Measurements from ENCODE around the gene CRYBG3. TPM values are rescaled to one million over a fixed set of nuclear protein-coding genes. Genes with fewer than 3 reads are reported as not detected.

The CRYBG3 gene
- polyA plus RNA-seq, 1 donor from 2014 or later: 1.3 TPM

DNA sequence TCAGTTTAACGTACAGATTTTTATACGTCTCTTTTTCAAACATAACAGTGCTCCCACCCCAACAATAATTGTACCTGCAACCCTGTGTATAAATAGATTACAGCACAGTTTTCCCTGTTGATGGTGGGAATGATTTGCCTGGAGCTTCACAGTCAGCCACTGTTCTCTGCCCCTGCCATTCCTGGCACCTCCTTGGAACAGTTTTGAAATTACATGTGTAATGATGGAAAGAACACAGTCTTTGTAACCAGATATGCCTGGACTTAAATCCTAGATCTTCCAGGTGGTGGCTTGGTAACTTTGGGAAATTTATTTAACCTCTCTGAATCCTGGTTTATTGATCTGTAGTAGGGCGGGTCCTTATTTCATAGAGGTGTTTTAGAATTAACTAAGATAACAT is 27.0 kb downstream of the CRYBG3 start:
- H3K9ac ChIP-seq (ENCODE audit: low read length): no peak overlapping the region
- no peaks in the 10 kb centered on the region for H3K27me3 ChIP-seq (ENCODE audit: insufficient read depth, low read depth, low read length)
- H3K4me3 ChIP-seq (ENCODE audit: low read length): no peak overlapping the region
- no peaks in the 10 kb centered on the region for H3F3A ChIP-seq (ENCODE audit: insufficient read depth, low read length, poor library complexity, severe bottlenecking)
- H3K36me3 ChIP-seq (ENCODE audit: insufficient read depth, low read length): no peaks in the 10 kb centered on the region
- no peaks in the 10 kb centered on the region for H4K20me1 ChIP-seq (ENCODE audit: insufficient read depth)
- no peaks in the 10 kb centered on the region for H3K9me3 ChIP-seq (ENCODE audit: low read length)
- H3K9me2 ChIP-seq (ENCODE audit: insufficient read depth, low read length): no peaks in the 10 kb centered on the region
- H3K79me2 ChIP-seq (replicated peaks; ENCODE audit: insufficient read depth, low read length): no peaks in the 10 kb centered on the region
- no peak overlapping the region for H2AFZ ChIP-seq (ENCODE audit: low read depth, low read length)
- H3K4me2 ChIP-seq (ENCODE audit: low read length): no peak overlapping the region
- no peak overlapping the region for H3K27ac ChIP-seq (ENCODE audit: low read length)
- TF ChIP-seq TAF1 (IDR thresholded peaks at IDR 0.05; ENCODE audit: low read depth) (no peak), CTCF (IDR thresholded peaks at IDR 0.05; ENCODE audit: poor library complexity, severe bottlenecking) (no peak), POLR2AphosphoS5 (IDR thresholded peaks at IDR 0.05) (no peak), SMC3 (conservative IDR thresholded peaks at IDR 0.05; ENCODE audit: poor library complexity) (no peak), EZH2 (IDR thresholded peaks at IDR 0.05; ENCODE audit: borderline replicate concordance, insufficient read depth, low read length, poor library complexity, severe bottlenecking) (no peak), EP300 (conservative IDR thresholded peaks at IDR 0.05; ENCODE audit: poor library complexity, severe bottlenecking) (no peak), RAD21 (conservative IDR thresholded peaks at IDR 0.05) (no peak), MXI1 (conservative IDR thresholded peaks at IDR 0.05; ENCODE audit: poor library complexity, severe bottlenecking) (no peak)
- TF ChIP-seq, protein P1, sequence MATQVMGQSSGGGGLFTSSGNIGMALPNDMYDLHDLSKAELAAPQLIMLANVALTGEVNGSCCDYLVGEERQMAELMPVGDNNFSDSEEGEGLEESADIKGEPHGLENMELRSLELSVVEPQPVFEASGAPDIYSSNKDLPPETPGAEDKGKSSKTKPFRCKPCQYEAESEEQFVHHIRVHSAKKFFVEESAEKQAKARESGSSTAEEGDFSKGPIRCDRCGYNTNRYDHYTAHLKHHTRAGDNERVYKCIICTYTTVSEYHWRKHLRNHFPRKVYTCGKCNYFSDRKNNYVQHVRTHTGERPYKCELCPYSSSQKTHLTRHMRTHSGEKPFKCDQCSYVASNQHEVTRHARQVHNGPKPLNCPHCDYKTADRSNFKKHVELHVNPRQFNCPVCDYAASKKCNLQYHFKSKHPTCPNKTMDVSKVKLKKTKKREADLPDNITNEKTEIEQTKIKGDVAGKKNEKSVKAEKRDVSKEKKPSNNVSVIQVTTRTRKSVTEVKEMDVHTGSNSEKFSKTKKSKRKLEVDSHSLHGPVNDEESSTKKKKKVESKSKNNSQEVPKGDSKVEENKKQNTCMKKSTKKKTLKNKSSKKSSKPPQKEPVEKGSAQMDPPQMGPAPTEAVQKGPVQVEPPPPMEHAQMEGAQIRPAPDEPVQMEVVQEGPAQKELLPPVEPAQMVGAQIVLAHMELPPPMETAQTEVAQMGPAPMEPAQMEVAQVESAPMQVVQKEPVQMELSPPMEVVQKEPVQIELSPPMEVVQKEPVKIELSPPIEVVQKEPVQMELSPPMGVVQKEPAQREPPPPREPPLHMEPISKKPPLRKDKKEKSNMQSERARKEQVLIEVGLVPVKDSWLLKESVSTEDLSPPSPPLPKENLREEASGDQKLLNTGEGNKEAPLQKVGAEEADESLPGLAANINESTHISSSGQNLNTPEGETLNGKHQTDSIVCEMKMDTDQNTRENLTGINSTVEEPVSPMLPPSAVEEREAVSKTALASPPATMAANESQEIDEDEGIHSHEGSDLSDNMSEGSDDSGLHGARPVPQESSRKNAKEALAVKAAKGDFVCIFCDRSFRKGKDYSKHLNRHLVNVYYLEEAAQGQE (IDR thresholded peaks at IDR 0.05; ENCODE audit: borderline replicate concordance): no peak

GRCh38 chr3:97857401-97857800 is 35.6 kb downstream of the CRYBG3 start:
- Histone ChIP-seq H3K9me3 (ENCODE audit: low read length) (no peaks in the 10 kb centered on the region), H2AFZ (ENCODE audit: low read depth, low read length) (no peak overlapping the region), H3K4me3 (ENCODE audit: low read length) (no peak overlapping the region), H3F3A (ENCODE audit: insufficient read depth, low read length, poor library complexity, severe bottlenecking) (no peaks in the 10 kb centered on the region), H3K9ac (ENCODE audit: low read length) (no peak overlapping the region), H3K79me2 (replicated peaks; ENCODE audit: insufficient read depth, low read length) (no peaks in the 10 kb centered on the region), H3K4me2 (ENCODE audit: low read length) (no peak overlapping the region), H3K36me3 (ENCODE audit: insufficient read depth, low read length) (no peaks in the 10 kb centered on the region), H3K27ac (ENCODE audit: low read length) (no peak overlapping the region), H3K27me3 (ENCODE audit: insufficient read depth, low read depth, low read length) (no peaks in the 10 kb centered on the region), H4K20me1 (ENCODE audit: insufficient read depth) (no peaks in the 10 kb centered on the region), H3K9me2 (ENCODE audit: insufficient read depth, low read length) (no peaks in the 10 kb centered on the region)
- TF ChIP-seq, protein P1 (IDR thresholded peaks at IDR 0.05; ENCODE audit: borderline replicate concordance): no peak
- TF ChIP-seq RAD21 (conservative IDR thresholded peaks at IDR 0.05): no peak
- no peak for TF ChIP-seq EZH2 (IDR thresholded peaks at IDR 0.05; ENCODE audit: borderline replicate concordance, insufficient read depth, low read length, poor library complexity, severe bottlenecking)
- TF ChIP-seq POLR2AphosphoS5 (IDR thresholded peaks at IDR 0.05): no peak
- no peak for TF ChIP-seq MXI1 (conservative IDR thresholded peaks at IDR 0.05; ENCODE audit: poor library complexity, severe bottlenecking)
- TF ChIP-seq CTCF (IDR thresholded peaks at IDR 0.05; ENCODE audit: poor library complexity, severe bottlenecking): no peak
- no peak for TF ChIP-seq EP300 (conservative IDR thresholded peaks at IDR 0.05; ENCODE audit: poor library complexity, severe bottlenecking)
- no peak for TF ChIP-seq SMC3 (conservative IDR thresholded peaks at IDR 0.05; ENCODE audit: poor library complexity)
- no peak for TF ChIP-seq TAF1 (IDR thresholded peaks at IDR 0.05; ENCODE audit: low read depth)
